Measurements from ENCODE around the gene MGMT. TPM values are rescaled to one million over a fixed set of nuclear protein-coding genes. Genes with fewer than 3 reads are reported as not detected.

MGMT gene
- total RNA-seq, 1 experiment from 2014 or later, result 11.5 TPM

GRCh38 chr10:129537151-129537550, 70.1 kb downstream of the MGMT start:
- DNase-seq (ENCODE audit: extremely low read depth, low read depth), result no peak

GRCh38 chr10:129538236-129538635, 71.2 kb downstream of the MGMT start:
- DNase-seq (ENCODE audit: extremely low read depth, low read depth), result no peak

- DNase-seq (ENCODE audit: extremely low read depth, low read depth), result no peak
Measured at GRCh38 chr10:129541200-129541599, 74.2 kb downstream of the MGMT start.

GRCh38 chr10:129541748-129542487, 74.9 kb downstream of the MGMT start:
- no peak for DNase-seq (ENCODE audit: extremely low read depth, low read depth)

- no peak for DNase-seq (ENCODE audit: extremely low read depth, low read depth)
Measured at GRCh38 chr10:129542589-129542988, 75.5 kb downstream of the MGMT start.

- DNase-seq (ENCODE audit: extremely low read depth, low read depth), result no peak
Measured at GRCh38 chr10:129544205-129545202, 77.5 kb downstream of the MGMT start.

- DNase-seq (ENCODE audit: extremely low read depth, low read depth), result no peak
Measured at GRCh38 chr10:129545261-129545660, 78.2 kb downstream of the MGMT start.

- no peak for DNase-seq (ENCODE audit: extremely low read depth, low read depth)
Measured at GRCh38 chr10:129546106-129546505, 79.1 kb downstream of the MGMT start.

GRCh38 chr10:129547608-129548007, 80.6 kb downstream of the MGMT start:
- no peak for DNase-seq (ENCODE audit: extremely low read depth, low read depth)

GRCh38 chr10:129548600-129548999, 81.6 kb downstream of the MGMT start:
- DNase-seq (ENCODE audit: extremely low read depth, low read depth), result no peak

GRCh38 chr10:129550076-129550475, 83.0 kb downstream of the MGMT start:
- no peak for DNase-seq (ENCODE audit: extremely low read depth, low read depth)

GRCh38 chr10:129550658-129551057, 83.6 kb downstream of the MGMT start:
- DNase-seq (ENCODE audit: extremely low read depth, low read depth), result no peak

- no peak for DNase-seq (ENCODE audit: extremely low read depth, low read depth)
Measured at GRCh38 chr10:129552119-129552518, 85.1 kb downstream of the MGMT start.

- no peak for DNase-seq (ENCODE audit: extremely low read depth, low read depth)
Measured at GRCh38 chr10:129553928-129554327, 86.9 kb downstream of the MGMT start.

GRCh38 chr10:129556316-129556715, 89.3 kb downstream of the MGMT start:
- DNase-seq (ENCODE audit: extremely low read depth, low read depth), result no peak

GRCh38 chr10:129560361-129560760, 93.3 kb downstream of the MGMT start:
- no peak for DNase-seq (ENCODE audit: extremely low read depth, low read depth)

GRCh38 chr10:129562487-129562886, 95.4 kb downstream of the MGMT start:
- DNase-seq (ENCODE audit: extremely low read depth, low read depth), result no peak

GRCh38 chr10:129564923-129565322, 97.9 kb downstream of the MGMT start:
- DNase-seq (ENCODE audit: extremely low read depth, low read depth), result no peak

- no peak for DNase-seq (ENCODE audit: extremely low read depth, low read depth)
Measured at GRCh38 chr10:129568583-129569344, 101.7 kb downstream of the MGMT start.

GRCh38 chr10:129570185-129570584, 103.1 kb downstream of the MGMT start:
- no peak for DNase-seq (ENCODE audit: extremely low read depth, low read depth)

- no peak for DNase-seq (ENCODE audit: extremely low read depth, low read depth)
Measured at GRCh38 chr10:129579228-129579627, 112.2 kb downstream of the MGMT start.

All from NCI-H460 (cell line).